ENCODE data around the gene ADARB1.

Gene ADARB1

GRCh38 chr21:45255381-45256020 is 181.1 kb downstream of the ADARB1 start:
- Histone ChIP-seq H3K27me3 (ENCODE audit: control insufficient read depth, insufficient read depth, low read length) (no peaks in the 10 kb centered on the region), H3K4me3 (ENCODE audit: low read depth, low read length) (no peak overlapping the region), H3K4me1 (ENCODE audit: control insufficient read depth, insufficient read depth, low read length) (no peaks in the 10 kb centered on the region), H3K9me3 (ENCODE audit: control insufficient read depth, insufficient read depth, low read length) (no peaks in the 10 kb centered on the region), H3K36me3 (ENCODE audit: control insufficient read depth, insufficient read depth, low read length) (no peaks in the 10 kb centered on the region), H3K9ac (ENCODE audit: low read depth, low read length) (no peak overlapping the region)

GRCh38 chr21:45256021-45256911 is 181.9 kb downstream of the ADARB1 start:
- Histone ChIP-seq H3K27me3 (ENCODE audit: control insufficient read depth, insufficient read depth, low read length) (no peaks in the 10 kb centered on the region), H3K4me1 (ENCODE audit: control insufficient read depth, insufficient read depth, low read length) (no peaks in the 10 kb centered on the region), H3K36me3 (ENCODE audit: control insufficient read depth, insufficient read depth, low read length) (no peaks in the 10 kb centered on the region), H3K9ac (ENCODE audit: low read depth, low read length) (no peak overlapping the region), H3K9me3 (ENCODE audit: control insufficient read depth, insufficient read depth, low read length) (no peaks in the 10 kb centered on the region), H3K4me3 (ENCODE audit: low read depth, low read length) (no peak overlapping the region)

GRCh38 chr21:45256912-45257672 is 182.7 kb downstream of the ADARB1 start:
- no peaks in the 10 kb centered on the region for H3K4me1 ChIP-seq (ENCODE audit: control insufficient read depth, insufficient read depth, low read length)
- H3K9ac ChIP-seq (ENCODE audit: low read depth, low read length), result no peak overlapping the region
- no peaks in the 10 kb centered on the region for H3K27me3 ChIP-seq (ENCODE audit: control insufficient read depth, insufficient read depth, low read length)
- H3K9me3 ChIP-seq (ENCODE audit: control insufficient read depth, insufficient read depth, low read length), result no peaks in the 10 kb centered on the region
- H3K4me3 ChIP-seq (ENCODE audit: low read depth, low read length), result no peak overlapping the region
- no peaks in the 10 kb centered on the region for H3K36me3 ChIP-seq (ENCODE audit: control insufficient read depth, insufficient read depth, low read length)

- H3K9ac ChIP-seq (ENCODE audit: low read depth, low read length), result no peak overlapping the region
- H3K27me3 ChIP-seq (ENCODE audit: control insufficient read depth, insufficient read depth, low read length), result no peaks in the 10 kb centered on the region
- H3K9me3 ChIP-seq (ENCODE audit: control insufficient read depth, insufficient read depth, low read length), result no peaks in the 10 kb centered on the region
- no peak overlapping the region for H3K4me3 ChIP-seq (ENCODE audit: low read depth, low read length)
- no peaks in the 10 kb centered on the region for H3K4me1 ChIP-seq (ENCODE audit: control insufficient read depth, insufficient read depth, low read length)
- H3K36me3 ChIP-seq (ENCODE audit: control insufficient read depth, insufficient read depth, low read length), result no peaks in the 10 kb centered on the region
These were observed 183.4 kb downstream of the ADARB1 start for GRCh38 chr21:45257673-45258341.

- Histone ChIP-seq H3K4me1 (ENCODE audit: control insufficient read depth, insufficient read depth, low read length) (no peaks in the 10 kb centered on the region), H3K36me3 (ENCODE audit: control insufficient read depth, insufficient read depth, low read length) (peaks cover 4% of the 10 kb centered on the region), H3K27me3 (ENCODE audit: control insufficient read depth, insufficient read depth, low read length) (no peaks in the 10 kb centered on the region), H3K9ac (ENCODE audit: low read depth, low read length) (no peak overlapping the region), H3K4me3 (ENCODE audit: low read depth, low read length) (no peak overlapping the region), H3K9me3 (ENCODE audit: control insufficient read depth, insufficient read depth, low read length) (no peaks in the 10 kb centered on the region)
These were observed 184.1 kb downstream of the ADARB1 start for GRCh38 chr21:45258466-45258865.

- Histone ChIP-seq H3K4me3 (ENCODE audit: low read depth, low read length) (no peak overlapping the region), H3K27me3 (ENCODE audit: control insufficient read depth, insufficient read depth, low read length) (no peaks in the 10 kb centered on the region), H3K9me3 (ENCODE audit: control insufficient read depth, insufficient read depth, low read length) (no peaks in the 10 kb centered on the region), H3K4me1 (ENCODE audit: control insufficient read depth, insufficient read depth, low read length) (no peaks in the 10 kb centered on the region), H3K36me3 (ENCODE audit: control insufficient read depth, insufficient read depth, low read length) (peaks cover 9% of the 10 kb centered on the region), H3K9ac (ENCODE audit: low read depth, low read length) (no peak overlapping the region)
These were observed 184.9 kb downstream of the ADARB1 start for GRCh38 chr21:45259206-45259840.

GRCh38 chr21:45260191-45260825 is 185.9 kb downstream of the ADARB1 start:
- Histone ChIP-seq H3K9ac (ENCODE audit: low read depth, low read length) (no peak overlapping the region), H3K27me3 (ENCODE audit: control insufficient read depth, insufficient read depth, low read length) (no peaks in the 10 kb centered on the region), H3K4me3 (ENCODE audit: low read depth, low read length) (no peak overlapping the region), H3K9me3 (ENCODE audit: control insufficient read depth, insufficient read depth, low read length) (no peaks in the 10 kb centered on the region), H3K36me3 (ENCODE audit: control insufficient read depth, insufficient read depth, low read length) (peaks cover 12% of the 10 kb centered on the region), H3K4me1 (ENCODE audit: control insufficient read depth, insufficient read depth, low read length) (no peaks in the 10 kb centered on the region)

- Histone ChIP-seq H3K27me3 (ENCODE audit: control insufficient read depth, insufficient read depth, low read length) (no peaks in the 10 kb centered on the region), H3K4me1 (ENCODE audit: control insufficient read depth, insufficient read depth, low read length) (no peaks in the 10 kb centered on the region), H3K9ac (ENCODE audit: low read depth, low read length) (no peak overlapping the region), H3K4me3 (ENCODE audit: low read depth, low read length) (no peak overlapping the region), H3K36me3 (ENCODE audit: control insufficient read depth, insufficient read depth, low read length) (peaks cover 20% of the 10 kb centered on the region), H3K9me3 (ENCODE audit: control insufficient read depth, insufficient read depth, low read length) (no peaks in the 10 kb centered on the region)
These were observed 186.7 kb downstream of the ADARB1 start for GRCh38 chr21:45261093-45261492.

- Histone ChIP-seq H3K9me3 (ENCODE audit: control insufficient read depth, insufficient read depth, low read length) (no peaks in the 10 kb centered on the region), H3K9ac (ENCODE audit: low read depth, low read length) (no peak overlapping the region), H3K36me3 (ENCODE audit: control insufficient read depth, insufficient read depth, low read length) (peaks cover 29% of the 10 kb centered on the region), H3K27me3 (ENCODE audit: control insufficient read depth, insufficient read depth, low read length) (no peaks in the 10 kb centered on the region), H3K4me1 (ENCODE audit: control insufficient read depth, insufficient read depth, low read length) (no peaks in the 10 kb centered on the region), H3K4me3 (ENCODE audit: low read depth, low read length) (no peak overlapping the region)
These were observed 187.7 kb downstream of the ADARB1 start for GRCh38 chr21:45262041-45262581.

GRCh38 chr21:45262616-45263015 is 188.2 kb downstream of the ADARB1 start:
- no peak overlapping the region for H3K9ac ChIP-seq (ENCODE audit: low read depth, low read length)
- H3K4me1 ChIP-seq (ENCODE audit: control insufficient read depth, insufficient read depth, low read length), result no peaks in the 10 kb centered on the region
- H3K4me3 ChIP-seq (ENCODE audit: low read depth, low read length), result no peak overlapping the region
- H3K27me3 ChIP-seq (ENCODE audit: control insufficient read depth, insufficient read depth, low read length), result no peaks in the 10 kb centered on the region
- no peaks in the 10 kb centered on the region for H3K9me3 ChIP-seq (ENCODE audit: control insufficient read depth, insufficient read depth, low read length)
- H3K36me3 ChIP-seq (ENCODE audit: control insufficient read depth, insufficient read depth, low read length), result peaks cover 34% of the 10 kb centered on the region
